Vagina (tissue), 2 donors: ENCODE measurements around the gene CEP152.

Source experiments
- CTCF ChIP-seq, 3 experiments: fragments of 450-650 bp in 2 of 3; fragments of 200-600 bp in 1 of 3; sonication (generic) in 1 of 3; IDR thresholded peaks; one replicate each; pipeline ENCODE4 v1.5.1; 2017 to 2019; ENCODE audit warnings: antibody characterized with exemption in 3 of 3, mild to moderate bottlenecking in 2 of 3, moderate library complexity in 2 of 3
- POLR2AphosphoS5 ChIP-seq, 2 donors: sonication (generic); formaldehyde crosslinking; IDR thresholded peaks; one replicate each; pipeline ENCODE4 v1.9.0; 2017; ENCODE audit warnings: antibody characterized with exemption in 2 of 2, mild to moderate bottlenecking in 2 of 2, low read depth in 1 of 2; ENCODE audit not compliant: insufficient read depth in 1 of 2

GRCh38 chr15:48823706-48824105 is 12.8 kb upstream of the CEP152 start:
- TF ChIP-seq CTCF (IDR thresholded peaks at IDR 0.05) (no peak), POLR2AphosphoS5 (IDR thresholded peaks at IDR 0.05; ENCODE audit: insufficient read depth in 1 of 2, low read depth in 1 of 2) (no peak)
